ENCODE data around the gene EDN1.
A peak's percentile ranks its signal among the peaks of the same experiment; 100 is the strongest.

Gene EDN1

GRCh38 chr6:12280902-12281301 is 9.3 kb upstream of the EDN1 start:
- TF ChIP-seq POLR2A (IDR thresholded peaks at IDR 0.05; ENCODE audit: extremely low read depth, insufficient read length) (no peak), MAX (IDR thresholded peaks at IDR 0.05; ENCODE audit: low read depth, low read length) (no peak), CTCF (IDR thresholded peaks at IDR 0.05; ENCODE audit: low read depth, low read length) (no peak), MYC (IDR thresholded peaks at IDR 0.05; ENCODE audit: low read depth, low read length) (no peak)
- no peak for DNase-seq (ENCODE audit: low read depth)

GRCh38 chr6:12283904-12284303 is 6.3 kb upstream of the EDN1 start:
- DNase-seq (ENCODE audit: low read depth), result no peak
- no peak overlapping the region for H3K4me3 ChIP-seq (ENCODE audit: low read depth, low read length)
- TF ChIP-seq POLR2A (IDR thresholded peaks at IDR 0.05; ENCODE audit: extremely low read depth, insufficient read length), result no peak
- TF ChIP-seq MAX (IDR thresholded peaks at IDR 0.05; ENCODE audit: low read depth, low read length), result no peak
- TF ChIP-seq CTCF (IDR thresholded peaks at IDR 0.05; ENCODE audit: low read depth, low read length), result no peak
- TF ChIP-seq MYC (IDR thresholded peaks at IDR 0.05; ENCODE audit: low read depth, low read length), result no peak

More at GRCh38 chr6:12280902-12281301, 9.3 kb upstream of the EDN1 start:
- no peak overlapping the region for H3K4me3 ChIP-seq (ENCODE audit: low read depth, low read length)

GRCh38 chr6:12286373-12287110 is 3.6 kb upstream of the EDN1 start:
- DNase-seq (ENCODE audit: low read depth), result peak; percentile 77
- TF ChIP-seq CTCF (IDR thresholded peaks at IDR 0.05; ENCODE audit: low read depth, low read length) (no peak), POLR2A (IDR thresholded peaks at IDR 0.05; ENCODE audit: extremely low read depth, insufficient read length) (no peak), MYC (IDR thresholded peaks at IDR 0.05; ENCODE audit: low read depth, low read length) (no peak), MAX (IDR thresholded peaks at IDR 0.05; ENCODE audit: low read depth, low read length) (no peak)
- H3K4me3 ChIP-seq (ENCODE audit: low read depth, low read length), result no peak overlapping the region

- peak; percentile 37 for DNase-seq (ENCODE audit: low read depth)
- H3K4me3 ChIP-seq (ENCODE audit: low read depth, low read length), result no peak overlapping the region
- TF ChIP-seq CTCF (IDR thresholded peaks at IDR 0.05; ENCODE audit: low read depth, low read length), result no peak
- no peak for TF ChIP-seq MYC (IDR thresholded peaks at IDR 0.05; ENCODE audit: low read depth, low read length)
These were observed 1.9 kb upstream of the EDN1 start for GRCh38 chr6:12288211-12288618.

GRCh38 chr6:12288914-12289313 is 1.2 kb upstream of the EDN1 start:
- no peak overlapping the region for H3K4me3 ChIP-seq (ENCODE audit: low read depth, low read length)
- DNase-seq (ENCODE audit: low read depth), result peak; percentile 9
- TF ChIP-seq CTCF (IDR thresholded peaks at IDR 0.05; ENCODE audit: low read depth, low read length) (no peak), MAX (IDR thresholded peaks at IDR 0.05; ENCODE audit: low read depth, low read length) (no peak), MYC (IDR thresholded peaks at IDR 0.05; ENCODE audit: low read depth, low read length) (no peak), POLR2A (IDR thresholded peaks at IDR 0.05; ENCODE audit: extremely low read depth, insufficient read length) (no peak)

All from NB4 (cell line).